Right cardiac atrium (tissue), 5 donors: ENCODE data around the gene STMND1. TPM values are rescaled to one million over a fixed set of nuclear protein-coding genes. Genes with fewer than 3 reads are reported as not detected.
A peak's percentile ranks its signal among the peaks of the same experiment; 100 is the strongest.

Experiments used
- ATAC-seq, 2 donors: fragments of 200-7000 bp; cut with Tn5 transposase; one replicate each; pipeline versions ENCODE4 v1.8.0 to v1.9.1; 2020; ENCODE audit warnings: moderate library complexity in 2 of 2, mild to moderate bottlenecking in 1 of 2
- DNase-seq, 3 donors: peaks; one replicate each; pipeline ENCODE4 v3.0.0-alpha.2; 2020
- H3K27ac ChIP-seq: one replicate; pipeline ENCODE4 v1.5.1; 2013; ENCODE audit warnings: mild to moderate bottlenecking, low read length, control low read depth, moderate library complexity
- H3K27me3 ChIP-seq: one replicate; pipeline ENCODE4 v1.6.1; 2013; ENCODE audit not compliant: control insufficient read depth, insufficient read depth
- H3K4me1 ChIP-seq: one replicate; pipeline ENCODE4 v1.6.1; 2013; ENCODE audit warnings: low read length; ENCODE audit not compliant: control insufficient read depth, insufficient read depth
- H3K4me3 ChIP-seq: one replicate; pipeline ENCODE4 v1.5.1; 2013; ENCODE audit warnings: low read length, control low read depth
- H3K9me3 ChIP-seq: one replicate; pipeline ENCODE4 v1.6.1; 2013; ENCODE audit warnings: low read length; ENCODE audit not compliant: control insufficient read depth
- WGBS: extraction: QIAGEN DNeasy Blood & Tissue Kit; methylation state at CpG from one replicate; pipeline ENCODE4 v1.1.7; 2013; 5-methylcytosine and 5-hydroxymethylcytosine counted together
- intact Hi-C, 4 donors: fragments of 100-400 bp; cut with DNase I; formaldehyde crosslinking; loops; one replicate each; pipeline versions ENCODE4 v1.11.0 to v1.14.0; 2022 to 2023
- polyA plus RNA-seq: library from polyadenylated mRNA; stranded (reverse); fragments of 200-250 nt; gene quantifications from one replicate; pipeline ENCODE4 v1.2.3, GENCODE V29; 2013
- total RNA-seq, 4 donors: library from RNA; stranded (reverse); fragmentation: NEBNext Ultra II Directional; extraction: Animal tissue kit (Norgen Biotek cat#: 25700); gene quantifications; one replicate each; pipeline ENCODE4 v1.2.1, GENCODE V29; 2021
- donor health status: healthy with polysubstance abuse.
- donor health status: DM: no; HTN: yes; CAD: no.
- donor health status: DM: no; HTN: no; CAD: no.
- donor health status: DM: no; HTN: yes; CAD: no; lungs with severe emphysema.
- donor health status: DM: yes; HTN: yes; CAD: no.

STMND1 gene
- total and polyA plus RNA-seq, 5 donors, result not detected

DNA sequence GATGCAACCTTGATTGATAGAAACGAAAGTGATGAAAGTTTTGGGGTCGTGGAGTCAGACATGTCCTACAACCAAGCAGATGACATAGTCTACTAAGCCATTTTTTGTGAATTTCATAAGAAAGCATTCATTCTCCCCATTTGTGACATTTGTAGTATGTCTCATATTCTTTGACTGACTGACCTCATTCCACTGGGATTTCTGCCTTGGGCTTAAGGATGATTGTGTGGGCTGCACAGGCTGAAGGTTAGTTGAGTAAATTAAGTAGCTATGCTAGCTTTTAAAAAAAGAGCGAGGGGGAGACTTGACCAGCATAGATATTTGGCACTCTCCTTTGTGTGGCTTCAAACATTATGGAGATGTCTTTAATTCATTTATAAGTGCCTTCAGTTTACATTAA lies 28.9 kb downstream of the STMND1 start:
- 64% methylated on average over 3 of the region's 3 CpGs for WGBS

DNA sequence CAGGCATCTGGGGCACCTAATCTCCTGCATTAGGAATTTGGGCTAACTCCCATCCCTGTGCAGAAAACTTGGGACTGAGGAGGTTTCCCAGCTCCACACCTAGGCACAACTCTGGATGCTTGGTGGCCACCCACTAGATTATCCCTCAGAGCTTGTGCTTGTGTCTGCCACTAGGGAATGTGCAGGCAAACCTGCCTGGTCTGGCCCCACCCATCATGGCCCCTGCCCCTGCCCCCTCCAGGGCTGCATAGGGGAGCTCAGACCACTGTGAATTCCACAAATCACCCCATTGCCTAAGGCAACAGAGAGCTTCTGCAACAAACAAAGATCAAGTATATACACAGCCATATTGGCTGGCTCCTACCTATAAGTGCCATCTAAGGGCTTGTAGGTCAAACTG lies 31.1 kb downstream of the STMND1 start:
- Histone ChIP-seq H3K4me3 (no peak overlapping the region), H3K9me3 (no peaks in the 10 kb centered on the region), H3K4me1 (no peaks in the 10 kb centered on the region), H3K27me3 (no peaks in the 10 kb centered on the region), H3K27ac (no peak overlapping the region)
- no peak for DNase-seq
- ATAC-seq, result no peak
- intact Hi-C loops, result no loop called here

More for the DNA sequence above, 28.9 kb downstream of the STMND1 start:
- Histone ChIP-seq H3K27ac (no peak overlapping the region), H3K27me3 (no peaks in the 10 kb centered on the region), H3K4me3 (no peak overlapping the region), H3K4me1 (no peaks in the 10 kb centered on the region), H3K9me3 (no peaks in the 10 kb centered on the region)
- ATAC-seq (no peak), DNase-seq (no peak)
- intact Hi-C loops, result no loop called here

DNA sequence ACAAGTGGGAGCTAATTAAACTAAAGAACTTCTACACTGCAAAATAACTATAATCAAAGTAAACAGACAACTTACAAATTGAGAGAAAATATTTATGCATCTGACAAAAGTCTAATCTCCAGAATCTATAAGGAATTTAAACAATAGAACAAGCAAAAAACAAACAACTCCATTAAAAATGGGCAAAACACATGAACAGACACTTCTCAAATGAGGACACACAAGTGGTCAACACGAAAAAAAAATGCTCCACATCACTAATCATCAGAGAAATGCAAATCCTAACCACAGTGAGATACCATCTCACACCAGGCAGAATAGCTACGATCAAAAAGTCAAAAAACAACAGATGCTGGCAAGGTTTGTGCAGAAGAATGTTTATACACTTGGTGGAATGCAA lies 36.2 kb downstream of the STMND1 start:
- 51% methylated on average over 2 of the region's 2 CpGs for WGBS
- no peak for ATAC-seq

DNA sequence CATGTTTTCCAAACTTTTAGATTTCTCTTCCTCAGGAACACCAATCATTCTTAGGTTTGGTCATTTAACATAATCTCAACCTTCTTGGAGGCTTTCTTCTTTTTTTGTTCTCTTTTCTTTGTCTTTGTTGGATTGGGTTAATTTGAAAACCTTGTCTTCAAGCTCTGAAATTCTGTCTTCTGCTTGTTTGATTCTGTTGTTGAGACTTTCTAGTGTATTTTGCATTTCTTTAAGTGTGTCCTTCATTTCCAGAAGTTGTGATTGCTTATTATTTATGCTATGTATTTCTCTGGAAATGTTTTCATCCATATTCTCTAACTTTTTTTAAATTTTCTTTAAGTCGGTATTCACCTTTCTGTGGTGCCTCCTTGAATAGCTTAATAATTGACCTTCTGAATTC lies 42.2 kb downstream of the STMND1 start:
- Histone ChIP-seq H3K27ac (no peak overlapping the region), H3K4me1 (no peaks in the 10 kb centered on the region), H3K9me3 (no peaks in the 10 kb centered on the region), H3K27me3 (no peaks in the 10 kb centered on the region), H3K4me3 (no peak overlapping the region)
- ATAC-seq, result no peak
- WGBS, result 97% methylated on average over 1 of the region's 1 CpG
- no peak for DNase-seq
- intact Hi-C loops, result no loop called here

More for the DNA sequence above, 36.2 kb downstream of the STMND1 start:
- H3K27ac ChIP-seq, result no peak overlapping the region
- H3K4me3 ChIP-seq, result no peak overlapping the region
- DNase-seq, result no peak
- H3K4me1 ChIP-seq, result no peaks in the 10 kb centered on the region
- no peaks in the 10 kb centered on the region for H3K27me3 ChIP-seq
- H3K9me3 ChIP-seq, result no peaks in the 10 kb centered on the region
- intact Hi-C loops, result no loop called here

DNA sequence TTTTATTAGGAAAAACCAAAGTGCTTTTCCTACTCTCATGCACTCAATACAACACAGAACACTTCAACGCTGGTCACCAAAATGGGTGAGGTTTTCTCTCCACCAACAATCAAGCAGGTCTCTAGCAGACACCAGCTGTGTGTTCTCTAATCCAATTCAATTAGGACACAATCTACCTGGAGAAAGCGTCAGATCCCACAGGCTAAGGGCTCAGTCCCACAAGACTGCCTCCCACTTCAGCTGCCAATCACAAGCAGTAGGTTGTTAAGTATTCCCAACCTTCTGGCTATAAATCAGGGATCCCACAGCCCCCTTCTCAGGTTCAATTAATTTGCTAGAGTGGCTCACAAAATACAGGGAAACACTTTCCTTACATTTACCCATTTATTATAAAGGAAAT lies 47.7 kb downstream of the STMND1 start:
- intact Hi-C loops, result no loop called here
- DNase-seq, result no peak
- 82% methylated on average over 2 of the region's 2 CpGs for WGBS
- Histone ChIP-seq H3K27ac (no peak overlapping the region), H3K9me3 (no peaks in the 10 kb centered on the region), H3K27me3 (no peaks in the 10 kb centered on the region), H3K4me1 (no peaks in the 10 kb centered on the region), H3K4me3 (no peak overlapping the region)
- ATAC-seq, result no peak

DNA sequence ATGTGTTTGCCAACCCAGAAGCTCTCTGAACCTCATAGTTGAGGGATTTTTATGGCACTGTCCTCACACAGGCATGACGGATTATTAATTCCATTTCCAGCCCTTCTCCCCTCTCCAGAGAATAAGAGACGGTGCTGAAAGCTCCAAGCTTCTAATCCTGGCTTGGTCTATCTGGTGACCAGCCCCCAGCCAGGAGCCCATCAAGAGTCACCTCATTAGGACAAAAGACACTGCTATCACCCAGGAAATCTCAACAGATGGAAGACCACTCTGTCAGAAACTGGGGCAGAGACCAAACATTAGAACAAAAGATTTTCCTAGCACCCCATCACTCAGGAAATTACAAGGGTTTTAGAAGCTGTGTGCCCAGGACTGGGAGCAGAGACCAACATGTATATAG lies 48.2 kb downstream of the STMND1 start:
- Histone ChIP-seq H3K4me3 (no peak overlapping the region), H3K4me1 (no peaks in the 10 kb centered on the region), H3K27ac (no peak overlapping the region), H3K27me3 (no peaks in the 10 kb centered on the region), H3K9me3 (no peaks in the 10 kb centered on the region)
- intact Hi-C loops, result loop anchor here in 2 of 4 donors (10.0 kb wide), 1 partner anchor 655 kb away; no protein-coding TSS in a partner anchor
- WGBS, result 33% methylated on average over 2 of the region's 2 CpGs
- ATAC-seq (no peak), DNase-seq (no peak)

DNA sequence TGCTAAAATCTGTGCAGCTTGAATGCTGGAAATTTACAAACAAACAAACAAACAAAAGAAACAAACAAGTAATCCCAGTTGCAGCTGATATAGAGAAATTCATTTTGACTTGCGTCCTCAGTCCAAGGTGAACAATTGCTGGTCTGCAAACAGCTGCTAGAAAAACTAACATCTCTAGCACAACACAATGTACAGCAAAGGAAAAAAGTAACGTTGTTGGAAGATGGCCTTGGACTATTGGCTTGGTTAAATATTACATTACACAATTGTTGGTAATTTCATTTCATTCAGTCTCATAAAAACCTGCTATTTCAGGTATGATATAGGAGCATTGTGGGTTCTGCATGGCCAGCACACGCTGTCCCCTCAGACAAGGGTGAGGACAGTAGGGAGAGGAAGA lies 50.0 kb downstream of the STMND1 start:
- H3K27ac ChIP-seq, result no peak overlapping the region
- intact Hi-C loops, result loop anchor here in 2 of 4 donors (10.0 kb wide), 1 partner anchor 653 kb away; no protein-coding TSS in a partner anchor
- no peak for ATAC-seq

DNA sequence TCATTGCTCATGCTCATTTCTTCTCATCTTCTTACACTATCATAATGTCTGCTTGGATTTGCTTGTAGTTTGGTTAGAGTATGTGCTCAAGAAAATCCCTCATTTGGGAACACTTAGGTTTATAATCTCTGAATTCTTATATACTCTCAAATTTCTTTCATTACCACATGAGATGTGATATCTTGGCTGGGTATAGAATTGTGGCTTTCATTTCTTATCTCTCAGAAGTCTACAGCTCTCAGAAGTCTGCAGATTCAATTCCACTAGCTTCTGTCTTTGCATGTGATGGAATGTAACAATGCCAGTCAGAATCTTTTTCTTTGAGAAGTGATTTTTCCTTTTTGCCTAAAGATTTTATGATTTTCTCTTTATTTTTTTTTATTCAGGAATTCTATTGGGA lies 50.9 kb downstream of the STMND1 start:
- no peak for DNase-seq
- Histone ChIP-seq H3K9me3 (no peaks in the 10 kb centered on the region), H3K27me3 (no peaks in the 10 kb centered on the region), H3K4me1 (no peaks in the 10 kb centered on the region), H3K27ac (no peak overlapping the region), H3K4me3 (no peak overlapping the region)
- intact Hi-C loops, result loop anchor here in 2 of 4 donors (10.0 kb wide), 1 partner anchor 652 kb away; no protein-coding TSS in a partner anchor
- ATAC-seq, result no peak

More for the DNA sequence above, 50.0 kb downstream of the STMND1 start:
- WGBS, result 89% methylated on average over 3 of the region's 3 CpGs
- no peak for DNase-seq
- H3K4me3 ChIP-seq, result no peak overlapping the region
- no peaks in the 10 kb centered on the region for H3K9me3 ChIP-seq
- no peaks in the 10 kb centered on the region for H3K4me1 ChIP-seq
- no peaks in the 10 kb centered on the region for H3K27me3 ChIP-seq

DNA sequence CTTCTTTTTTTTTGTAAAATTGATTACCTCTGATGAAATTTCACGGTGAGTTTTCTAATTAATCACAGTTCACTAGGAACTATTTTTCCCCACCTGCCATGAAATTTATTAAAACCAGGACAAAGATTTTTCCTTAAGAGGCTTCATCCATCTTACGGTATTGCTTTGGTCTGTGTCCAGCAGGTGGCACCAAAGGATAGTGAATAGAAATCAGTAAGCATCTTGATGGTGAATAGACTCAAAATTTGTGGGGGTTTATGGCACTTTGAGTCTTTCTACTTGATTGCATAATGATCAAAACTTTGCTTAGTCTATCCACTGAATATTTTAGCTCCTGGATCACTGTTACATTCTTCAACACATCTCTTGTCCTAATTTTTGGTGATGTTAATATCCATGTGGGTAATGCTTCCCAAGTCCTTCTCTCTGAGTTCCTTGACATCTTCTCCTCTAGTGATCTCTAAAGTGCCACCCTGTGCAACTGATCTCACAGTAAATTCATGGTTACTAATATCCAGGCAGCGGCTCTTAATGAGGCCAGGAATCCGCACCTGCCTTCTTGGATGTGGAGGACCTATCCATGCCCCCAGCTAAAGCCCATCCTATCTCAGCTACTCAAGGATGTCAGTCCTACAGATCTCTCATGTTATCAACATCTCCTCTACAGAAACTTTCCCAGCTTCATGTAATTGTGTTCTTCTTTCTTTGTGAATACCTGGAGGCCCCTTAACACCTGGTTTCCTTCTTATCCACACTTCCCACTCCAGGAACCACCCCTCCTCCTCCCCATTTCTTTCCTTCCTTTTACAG lies 54.5 kb downstream of the STMND1 start:
- DNase-seq (peak in 2 of 3 donors; percentile 50 to 84), ATAC-seq (peak; percentile 61 to 66)
- 37% methylated on average over 4 of the region's 4 CpGs for WGBS
- H3K4me3 ChIP-seq, result no peak overlapping the region
- no peak overlapping the region for H3K27ac ChIP-seq
- no peaks in the 10 kb centered on the region for H3K27me3 ChIP-seq
- H3K9me3 ChIP-seq, result no peaks in the 10 kb centered on the region
- H3K4me1 ChIP-seq, result no peaks in the 10 kb centered on the region
- intact Hi-C loops, result loop anchor here (5.0 to 10.0 kb wide), 2 partner anchors 426 to 648 kb away; no protein-coding TSS in a partner anchor

DNA sequence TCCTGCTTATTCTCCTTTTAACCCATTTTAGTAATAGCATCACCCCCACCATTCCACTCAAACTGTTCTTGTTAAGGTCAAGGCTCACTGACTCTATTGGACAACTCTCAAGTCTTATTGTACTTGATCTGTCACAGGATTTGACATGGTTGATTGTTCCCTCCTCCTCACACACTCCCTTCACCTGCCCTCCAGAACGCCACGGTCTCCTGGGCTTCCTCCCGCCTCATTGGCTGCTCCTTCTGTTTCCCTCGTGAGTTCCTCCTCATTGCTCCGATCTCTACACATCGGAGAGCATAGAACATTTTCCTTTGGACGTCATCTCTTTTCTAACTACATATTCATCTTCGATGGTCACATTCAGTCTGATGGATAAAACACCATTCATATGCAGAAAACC lies 55.1 kb downstream of the STMND1 start:
- WGBS, result 79% methylated on average over 8 of the region's 8 CpGs
- no peak for ATAC-seq
- H3K4me1 ChIP-seq, result no peaks in the 10 kb centered on the region

DNA sequence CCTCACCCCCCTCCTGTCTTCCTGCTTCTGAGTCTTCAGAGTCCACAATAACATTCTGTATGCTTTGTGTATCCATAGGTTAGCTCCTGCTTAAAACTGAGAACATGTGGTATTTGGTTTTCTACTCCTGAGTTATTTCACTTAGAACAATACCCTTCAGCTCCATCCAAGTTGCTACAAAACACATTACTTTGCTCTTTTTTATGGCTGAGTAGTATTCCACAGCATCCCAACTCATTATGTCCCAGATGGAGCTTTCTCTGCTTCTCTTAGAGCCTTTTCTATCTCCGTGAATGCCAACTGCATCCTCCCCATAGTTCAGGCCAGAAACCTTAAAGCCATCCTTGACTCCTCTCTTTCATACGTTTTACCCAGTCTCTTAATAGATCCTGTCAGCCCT lies 55.8 kb downstream of the STMND1 start:
- 76% methylated on average over 2 of the region's 2 CpGs for WGBS
- DNase-seq (no peak), ATAC-seq (no peak)
- H3K27ac ChIP-seq, result no peak overlapping the region
- no peaks in the 10 kb centered on the region for H3K9me3 ChIP-seq
- H3K4me1 ChIP-seq, result no peaks in the 10 kb centered on the region
- no peak overlapping the region for H3K4me3 ChIP-seq
- H3K27me3 ChIP-seq, result no peaks in the 10 kb centered on the region
- intact Hi-C loops, result loop anchor here (5.0 to 10.0 kb wide), 2 partner anchors 425 to 647 kb away; no protein-coding TSS in a partner anchor

More for the DNA sequence above, 55.1 kb downstream of the STMND1 start:
- Histone ChIP-seq H3K27me3 (no peaks in the 10 kb centered on the region), H3K4me3 (no peak overlapping the region), H3K9me3 (no peaks in the 10 kb centered on the region), H3K27ac (no peak overlapping the region)
- DNase-seq, result no peak
- intact Hi-C loops, result loop anchor here (5.0 to 10.0 kb wide), 2 partner anchors 425 to 648 kb away; no protein-coding TSS in a partner anchor
